Panc1 (cell line): ENCODE results near the gene THBS1.

ENCODE experiments used
- CTCF ChIP-seq: fragments of 450-650 bp; IDR thresholded peaks from 2 replicates; pipeline ENCODE4 v1.5.1; 2017; ENCODE audit warnings: mild to moderate bottlenecking
- POLR2AphosphoS5 ChIP-seq: IDR thresholded peaks from 2 replicates; pipeline ENCODE4 v1.6.1; 2012; ENCODE audit warnings: mild to moderate bottlenecking, low read depth, low read length, moderate library complexity
- SIN3A ChIP-seq: IDR thresholded peaks from 2 replicates; pipeline ENCODE4 v1.6.1; 2012; ENCODE audit warnings: low read depth, mild to moderate bottlenecking, low read length, moderate library complexity, borderline replicate concordance; ENCODE audit not compliant: insufficient read depth
- TCF7L2 ChIP-seq: IDR thresholded peaks from 2 replicates; pipeline ENCODE4 v1.6.1; 2011; ENCODE audit warnings: mild to moderate bottlenecking, low read depth, low read length, inconsistent platforms
- TF ChIP-seq, protein P1 (sequence below), 2 experiments: IDR thresholded peaks; 2 replicates each; pipeline ENCODE4 v1.6.1; 2011 to 2012; ENCODE audit warnings: low read depth in 2 of 2, control low read depth in 1 of 2, low read length in 1 of 2, mild to moderate bottlenecking in 1 of 2, moderate library complexity in 1 of 2; ENCODE audit not compliant: insufficient read depth in 1 of 2

DNA sequence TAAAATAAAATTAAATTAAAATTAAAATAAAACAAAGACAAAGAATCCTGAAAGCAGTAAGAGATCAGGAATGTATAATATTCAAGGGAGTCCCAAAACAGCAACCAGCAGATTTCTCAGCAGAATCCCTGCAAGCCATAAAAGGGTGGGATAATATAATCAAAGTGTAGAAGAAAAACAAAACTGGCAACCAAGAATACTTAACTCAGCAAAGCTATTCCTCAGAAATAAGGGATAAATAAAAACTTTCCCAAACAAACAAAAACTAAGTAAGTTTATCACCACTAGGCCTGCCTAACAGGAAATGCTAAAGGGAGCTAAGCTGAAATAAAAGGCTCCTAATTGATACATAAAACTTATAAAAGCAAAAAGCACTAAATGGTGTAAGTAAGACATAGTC, 29.8 kb downstream of the THBS1 start:
- TF ChIP-seq CTCF (no peak), TCF7L2 (no peak), POLR2AphosphoS5 (no peak), SIN3A (no peak)
- TF ChIP-seq, protein P1, sequence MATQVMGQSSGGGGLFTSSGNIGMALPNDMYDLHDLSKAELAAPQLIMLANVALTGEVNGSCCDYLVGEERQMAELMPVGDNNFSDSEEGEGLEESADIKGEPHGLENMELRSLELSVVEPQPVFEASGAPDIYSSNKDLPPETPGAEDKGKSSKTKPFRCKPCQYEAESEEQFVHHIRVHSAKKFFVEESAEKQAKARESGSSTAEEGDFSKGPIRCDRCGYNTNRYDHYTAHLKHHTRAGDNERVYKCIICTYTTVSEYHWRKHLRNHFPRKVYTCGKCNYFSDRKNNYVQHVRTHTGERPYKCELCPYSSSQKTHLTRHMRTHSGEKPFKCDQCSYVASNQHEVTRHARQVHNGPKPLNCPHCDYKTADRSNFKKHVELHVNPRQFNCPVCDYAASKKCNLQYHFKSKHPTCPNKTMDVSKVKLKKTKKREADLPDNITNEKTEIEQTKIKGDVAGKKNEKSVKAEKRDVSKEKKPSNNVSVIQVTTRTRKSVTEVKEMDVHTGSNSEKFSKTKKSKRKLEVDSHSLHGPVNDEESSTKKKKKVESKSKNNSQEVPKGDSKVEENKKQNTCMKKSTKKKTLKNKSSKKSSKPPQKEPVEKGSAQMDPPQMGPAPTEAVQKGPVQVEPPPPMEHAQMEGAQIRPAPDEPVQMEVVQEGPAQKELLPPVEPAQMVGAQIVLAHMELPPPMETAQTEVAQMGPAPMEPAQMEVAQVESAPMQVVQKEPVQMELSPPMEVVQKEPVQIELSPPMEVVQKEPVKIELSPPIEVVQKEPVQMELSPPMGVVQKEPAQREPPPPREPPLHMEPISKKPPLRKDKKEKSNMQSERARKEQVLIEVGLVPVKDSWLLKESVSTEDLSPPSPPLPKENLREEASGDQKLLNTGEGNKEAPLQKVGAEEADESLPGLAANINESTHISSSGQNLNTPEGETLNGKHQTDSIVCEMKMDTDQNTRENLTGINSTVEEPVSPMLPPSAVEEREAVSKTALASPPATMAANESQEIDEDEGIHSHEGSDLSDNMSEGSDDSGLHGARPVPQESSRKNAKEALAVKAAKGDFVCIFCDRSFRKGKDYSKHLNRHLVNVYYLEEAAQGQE (IDR thresholded peaks at IDR 0.05; ENCODE audit: insufficient read depth in 1 of 2, low read depth in 2 of 2, low read length in 1 of 2), result no peak
